GM18951 (cell line): ENCODE results near the gene LRRC49.

Source experiments
- POLR2A ChIP-seq: IDR thresholded peaks from 4 replicates; pipeline ENCODE4 v1.6.1; 2011; ENCODE audit warnings: mild to moderate bottlenecking; ENCODE audit not compliant: insufficient read length, insufficient read depth; ENCODE audit errors: extremely low read depth
- in situ Hi-C: fragments of 300-500 bp; cut with MboI; formaldehyde crosslinking; loops from one replicate; pipeline ENCODE4 v1.12.0; 2022; ENCODE audit warnings: low sequenced_read_pairs, mixed read lengths, inconsistent platforms; ENCODE audit not compliant: unreplicated experiment

The LRRC49 gene

DNA sequence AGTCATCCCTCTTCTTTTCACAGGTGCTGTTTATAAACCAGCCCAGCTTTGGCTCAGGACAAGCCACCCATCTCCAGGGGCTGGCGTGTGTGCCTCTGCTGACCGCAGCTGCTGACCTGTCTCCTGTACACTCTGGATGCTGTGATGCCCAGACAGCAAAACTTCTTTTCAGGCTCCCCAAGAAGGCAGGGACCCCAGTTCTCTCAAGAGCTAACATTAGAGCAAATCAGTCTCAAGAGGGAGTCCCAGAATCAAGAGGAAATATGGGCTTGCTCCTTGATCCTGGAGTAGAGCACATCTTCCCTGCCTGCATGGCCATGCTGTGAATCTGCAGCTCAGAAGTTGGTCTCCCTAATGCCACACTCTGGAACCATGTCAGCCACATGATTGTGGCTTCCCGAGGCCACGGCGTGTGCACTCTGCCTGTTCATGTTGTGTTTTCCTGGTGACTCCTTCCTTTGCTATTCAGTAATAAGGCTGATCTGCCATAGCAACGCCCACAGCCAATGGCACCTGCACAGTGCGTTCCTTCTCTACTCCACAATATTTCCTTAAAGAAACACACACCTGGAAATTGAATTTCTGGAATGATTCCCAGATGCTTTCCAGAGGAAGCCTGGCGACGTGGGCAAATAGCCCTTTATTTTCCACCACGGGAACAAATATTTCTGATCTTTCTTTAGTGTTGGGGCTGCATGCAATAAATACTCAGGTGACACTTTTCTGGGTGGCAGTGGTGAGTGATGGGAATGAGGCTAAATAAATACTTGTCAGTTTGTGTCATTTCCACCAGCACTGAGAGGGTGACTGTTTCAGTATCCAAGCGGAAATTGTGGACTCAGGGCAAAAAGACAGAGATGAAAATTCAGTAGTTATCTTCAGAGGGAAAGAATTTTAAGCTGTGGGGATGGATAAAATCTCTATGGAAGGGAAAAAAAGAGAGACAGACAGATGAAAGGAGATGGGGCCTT, 200.7 kb downstream of the LRRC49 start:
- TF ChIP-seq POLR2A = no peak
- in situ Hi-C loops = no loop called here

DNA sequence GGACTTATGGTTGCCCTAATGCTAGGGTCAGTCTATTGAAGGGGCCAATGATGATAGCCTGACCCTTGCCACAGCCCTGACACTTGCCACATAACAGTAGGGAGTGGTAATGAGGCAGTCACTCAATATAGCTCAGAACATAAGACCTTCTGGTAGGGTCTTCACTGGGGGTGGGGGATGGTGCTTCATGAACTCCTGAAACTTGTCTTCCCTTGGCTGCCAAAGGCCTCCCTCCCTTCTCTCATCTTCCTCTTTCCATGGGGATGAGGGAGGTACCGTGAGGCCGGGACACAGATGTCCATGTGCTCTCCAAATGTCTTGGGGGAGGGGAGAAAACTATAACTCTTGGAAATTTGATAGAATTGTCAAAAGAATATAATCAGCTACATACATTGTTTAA, 201.5 kb downstream of the LRRC49 start:
- in situ Hi-C loops = no loop called here
- TF ChIP-seq POLR2A = no peak

- in situ Hi-C loops = no loop called here
These were observed 204.1 kb downstream of the LRRC49 start for GRCh38 chr15:71096676-71097075.

DNA sequence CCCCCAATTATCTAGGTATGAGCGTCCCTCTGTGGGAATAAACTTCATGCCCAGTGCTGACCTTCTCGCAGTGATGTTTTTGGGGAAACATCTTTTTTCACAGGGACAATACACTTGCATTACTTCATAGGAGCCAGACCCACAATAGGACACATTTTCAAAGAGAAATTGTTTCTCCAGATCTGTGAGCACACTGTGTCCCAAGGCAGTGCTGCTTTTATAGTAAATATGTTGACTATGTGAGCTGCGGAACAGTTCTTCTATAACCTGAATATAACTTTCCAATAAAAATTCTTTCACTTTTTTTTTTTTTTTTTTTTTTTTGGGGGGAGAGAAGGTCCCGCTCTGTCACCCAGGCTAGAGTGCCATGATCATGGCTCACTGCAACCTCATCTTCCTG, 205.3 kb downstream of the LRRC49 start:
- in situ Hi-C loops = no loop called here

More at GRCh38 chr15:71096676-71097075, 204.1 kb downstream of the LRRC49 start:
- no peak for TF ChIP-seq POLR2A

GRCh38 chr15:71098920-71099319, 206.3 kb downstream of the LRRC49 start:
- in situ Hi-C loops = no loop called here
- TF ChIP-seq POLR2A = no peak

More for the DNA sequence above, 205.3 kb downstream of the LRRC49 start:
- no peak for TF ChIP-seq POLR2A
